GM23248 (cell line): ENCODE results near the gene AOPEP.

Experiments used
- EZH2 ChIP-seq: fragments of 200-600 bp; sonication (generic); IDR thresholded peaks from 2 replicates; pipeline ENCODE4 v1.6.1; 2018; ENCODE audit warnings: antibody characterized with exemption, mild to moderate bottlenecking; ENCODE audit not compliant: insufficient read depth, poor library complexity, severe bottlenecking
- EZH2phosphoT487 ChIP-seq: fragments of 200-600 bp; sonication (generic); IDR thresholded peaks from 2 replicates; pipeline ENCODE4 v1.6.1; 2018; ENCODE audit warnings: antibody characterized with exemption, moderate library complexity, mild to moderate bottlenecking, low read depth; ENCODE audit not compliant: insufficient read depth

- TF ChIP-seq EZH2 (no peak), EZH2phosphoT487 (no peak)
Observed at GRCh38 chr9:94976077-94976476, 249.6 kb downstream of the AOPEP start.
